NCI-H82 (cell line): ENCODE measurements around the gene IER3.

Source experiments
- DNase-seq: peaks from one replicate; lab custom pipeline; 2025; lab: John Stamatoyannopoulos, UW

Gene IER3, protein sequence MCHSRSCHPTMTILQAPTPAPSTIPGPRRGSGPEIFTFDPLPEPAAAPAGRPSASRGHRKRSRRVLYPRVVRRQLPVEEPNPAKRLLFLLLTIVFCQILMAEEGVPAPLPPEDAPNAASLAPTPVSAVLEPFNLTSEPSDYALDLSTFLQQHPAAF

DNA sequence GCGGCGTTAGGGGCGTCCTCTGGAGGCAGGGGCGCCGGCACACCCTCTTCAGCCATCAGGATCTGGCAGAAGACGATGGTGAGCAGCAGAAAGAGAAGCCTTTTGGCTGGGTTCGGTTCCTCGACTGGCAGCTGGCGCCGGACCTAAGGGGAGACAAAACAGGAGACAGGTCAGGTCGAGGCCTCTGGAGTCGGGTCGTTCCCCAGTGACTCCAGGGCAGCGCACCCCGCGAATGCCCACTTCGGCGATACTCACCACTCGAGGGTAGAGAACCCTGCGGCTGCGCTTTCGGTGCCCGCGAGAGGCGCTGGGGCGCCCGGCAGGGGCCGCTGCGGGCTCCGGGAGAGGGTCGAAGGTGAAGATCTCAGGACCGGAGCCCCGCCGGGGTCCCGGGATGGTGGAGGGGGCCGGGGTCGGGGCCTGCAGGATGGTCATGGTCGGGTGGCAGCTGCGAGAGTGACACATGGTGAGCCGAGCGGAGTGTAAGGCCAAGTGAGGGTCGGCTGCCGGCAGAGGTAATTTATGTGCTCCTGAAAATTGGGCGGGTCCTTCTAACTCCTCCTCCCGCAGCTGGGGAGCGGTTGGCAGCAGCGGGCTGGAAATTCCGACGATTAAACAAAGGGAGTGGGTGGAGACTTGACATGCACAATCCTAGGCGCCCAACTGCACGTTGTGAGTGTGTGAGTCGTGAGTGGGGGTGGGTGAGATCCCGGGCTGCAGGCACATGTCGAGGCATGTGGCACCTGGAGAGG is at the start of gene IER3:
TSS of gene IER3 (minus strand) at position 494 of the 752 bp plus-strand sequence. CDS start at position 465, 29 bp downstream.
- DNase-seq: peak; percentile 77

DNA sequence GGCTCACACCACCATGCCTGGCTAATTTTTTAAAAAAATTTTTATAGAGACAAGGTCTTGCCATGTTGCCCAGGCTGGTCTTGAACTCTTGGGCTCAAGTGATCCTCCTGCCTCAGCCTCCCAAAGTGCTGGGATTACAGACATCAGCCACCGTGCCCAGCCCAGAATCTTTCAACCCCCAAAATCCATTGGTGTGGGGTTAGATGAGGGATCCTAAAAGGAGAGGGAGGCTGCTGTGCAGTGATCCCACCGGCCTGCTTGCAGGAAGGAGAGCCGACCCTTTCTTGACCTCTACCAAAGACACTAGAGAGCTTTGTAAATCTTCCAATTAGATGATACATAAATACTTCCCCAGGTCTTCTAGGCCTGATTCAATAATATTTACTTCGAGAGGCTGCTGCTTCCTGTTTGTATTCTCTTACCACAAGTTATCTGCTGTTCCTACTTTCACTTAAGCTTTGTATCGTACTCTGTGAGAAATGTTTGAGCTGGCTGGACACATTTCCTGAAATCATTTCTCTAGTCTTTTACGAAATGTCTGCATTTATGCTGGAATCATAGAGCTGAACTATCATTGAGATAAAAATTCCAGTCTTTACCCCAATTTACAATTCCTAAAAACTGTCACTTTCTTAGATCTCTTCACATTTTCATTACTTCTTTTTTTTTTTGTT is 49.3 kb upstream of the IER3 start:
- no peak for DNase-seq

DNA sequence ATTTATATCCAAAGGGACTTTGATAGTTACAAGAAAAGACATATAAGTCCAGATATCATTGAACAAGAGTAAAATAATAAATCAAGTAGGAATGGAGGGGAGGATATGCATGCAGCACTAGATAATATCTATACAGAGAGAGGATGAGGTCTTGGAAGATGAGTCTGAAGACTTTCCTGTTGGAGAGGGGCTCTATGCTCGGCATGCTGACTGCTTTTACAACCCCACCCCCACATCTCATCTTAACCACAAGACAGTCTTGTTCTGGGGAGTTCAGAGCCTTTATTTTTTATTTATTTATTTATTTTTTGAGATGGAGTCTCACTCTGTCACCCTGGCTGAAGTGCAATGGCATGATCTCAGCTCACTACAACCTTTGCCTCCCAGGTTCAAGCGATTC is 48.4 kb upstream of the IER3 start:
- no peak for DNase-seq

DNA sequence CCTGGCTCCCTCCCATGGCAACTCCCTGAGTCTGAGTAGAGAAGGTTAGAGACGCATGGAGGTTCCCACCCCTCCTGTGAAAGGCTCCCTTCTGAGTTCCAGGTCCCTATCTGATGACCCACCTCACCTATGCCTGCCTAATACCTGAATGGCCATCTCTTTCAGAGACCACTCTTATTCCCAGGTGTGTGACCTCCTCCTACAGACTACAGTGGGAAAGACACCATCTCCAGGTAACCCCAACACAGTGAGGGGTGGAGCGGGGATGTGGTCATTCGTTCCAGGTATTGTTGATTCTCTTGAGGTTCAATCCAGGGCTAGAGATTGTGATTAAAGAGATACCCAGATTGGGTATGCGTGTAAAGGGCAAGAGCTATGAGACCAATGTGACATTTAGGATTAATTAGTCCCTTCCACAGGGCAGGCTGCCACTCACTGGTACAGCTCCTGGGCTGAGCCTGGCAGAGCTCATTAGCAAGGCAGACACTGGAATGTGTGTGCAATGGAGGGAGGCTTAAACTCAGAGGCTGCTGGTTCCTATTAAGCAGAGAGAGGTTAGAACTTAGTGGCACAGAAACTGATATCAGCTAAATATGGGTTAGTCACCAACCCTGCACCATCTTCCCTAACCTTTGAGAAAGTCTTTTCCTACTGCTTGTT is 46.5 kb upstream of the IER3 start:
- no peak for DNase-seq

DNA sequence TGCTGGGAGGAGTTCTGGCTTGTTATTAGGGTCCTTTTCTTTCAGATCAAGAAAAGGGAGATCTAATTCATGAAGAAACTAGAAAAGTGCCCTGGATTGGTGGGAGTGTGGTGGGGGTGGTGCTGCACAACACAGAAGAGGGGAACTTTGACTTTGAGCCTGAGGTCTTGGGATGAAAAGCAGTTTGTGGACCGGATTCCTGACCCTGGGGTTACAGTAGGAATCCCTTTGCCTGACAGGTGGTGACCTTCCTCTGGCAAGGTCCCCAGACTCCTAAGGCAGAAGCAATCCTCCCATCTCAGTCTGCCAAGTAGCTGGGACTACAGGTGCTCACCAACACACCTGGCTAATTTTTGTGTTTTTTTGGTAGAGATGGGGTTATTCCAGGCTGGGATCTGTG is 45.3 kb upstream of the IER3 start:
- no peak for DNase-seq

DNA sequence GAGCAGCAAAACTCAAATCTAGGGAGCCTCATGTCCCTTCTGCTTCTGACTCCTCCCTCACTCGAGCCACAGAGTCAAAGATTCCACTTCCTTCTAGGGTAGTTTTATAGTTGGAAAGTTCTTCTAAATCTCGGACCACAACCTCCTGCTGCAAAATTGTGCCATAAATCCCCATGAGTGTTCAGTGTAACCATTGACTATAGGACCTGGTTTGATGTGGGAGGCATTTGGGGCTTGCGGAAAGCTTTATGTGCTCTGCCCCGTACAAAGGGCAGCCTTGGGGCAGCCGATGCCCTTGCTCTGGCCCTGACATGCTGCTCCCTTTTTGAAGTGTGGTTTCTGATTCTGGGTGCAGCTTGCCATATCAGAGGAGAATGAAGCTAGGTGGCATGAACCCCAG is 43.6 kb upstream of the IER3 start:
- no peak for DNase-seq

DNA sequence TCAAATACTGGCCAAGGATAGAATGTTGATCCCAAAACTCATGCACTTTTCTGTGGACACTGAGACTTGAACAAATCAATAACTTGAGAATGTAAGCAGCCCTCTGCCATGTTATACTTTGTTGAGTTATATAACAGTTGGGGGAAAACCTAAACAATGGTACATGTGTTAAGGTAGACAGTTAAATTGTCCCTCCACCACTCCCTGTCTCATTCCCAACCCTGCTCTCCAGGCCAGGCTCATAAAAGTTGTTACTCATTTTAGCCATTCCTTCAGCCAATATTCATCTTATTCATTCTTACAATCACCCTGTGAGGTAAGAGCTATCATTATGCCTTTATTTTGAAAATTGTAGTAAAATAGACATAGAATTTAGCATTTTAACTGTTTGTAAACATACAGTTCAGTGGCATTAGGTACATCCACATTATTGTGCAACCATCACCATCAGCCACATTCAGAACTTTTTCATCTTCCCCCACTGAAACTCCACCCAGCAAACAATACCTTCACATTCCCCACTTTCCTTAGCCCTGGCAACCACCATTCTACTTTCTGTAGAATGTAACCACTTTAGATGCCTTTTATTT is 38.2 kb upstream of the IER3 start:
- DNase-seq: no peak

DNA sequence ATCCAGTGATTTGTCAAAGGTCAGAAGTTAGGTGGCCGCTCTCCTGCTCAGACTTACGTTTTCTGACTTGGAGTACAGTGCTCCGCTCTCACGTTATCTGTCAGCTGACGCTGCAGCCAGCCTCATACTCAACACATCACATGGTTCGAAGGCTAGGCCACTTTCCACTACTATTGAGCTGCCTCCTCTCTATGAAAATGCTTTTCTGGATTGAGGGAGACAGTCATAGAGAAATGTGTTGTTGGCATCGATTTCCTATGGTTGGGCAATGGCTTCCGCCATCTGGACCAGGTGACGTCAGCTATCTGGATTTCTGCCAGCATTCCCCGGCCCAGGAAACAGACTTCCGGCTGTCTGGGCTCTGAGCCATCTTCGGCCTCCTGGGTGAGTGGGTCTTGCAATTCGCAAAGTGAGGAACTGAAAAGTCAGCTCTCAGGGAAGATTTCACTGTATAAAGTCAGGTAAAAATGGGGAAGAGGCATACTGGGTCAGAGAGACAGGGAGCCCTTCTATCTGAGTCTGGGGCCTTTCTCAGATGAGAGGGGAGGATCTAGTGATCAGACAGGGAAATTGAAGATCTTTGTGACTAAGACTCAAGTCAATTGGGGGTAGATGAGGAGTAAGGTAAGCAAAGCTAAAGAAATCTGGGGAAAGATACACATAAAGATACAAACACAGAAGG is 37.5 kb upstream of the IER3 start:
- DNase-seq: peak; percentile 88

DNA sequence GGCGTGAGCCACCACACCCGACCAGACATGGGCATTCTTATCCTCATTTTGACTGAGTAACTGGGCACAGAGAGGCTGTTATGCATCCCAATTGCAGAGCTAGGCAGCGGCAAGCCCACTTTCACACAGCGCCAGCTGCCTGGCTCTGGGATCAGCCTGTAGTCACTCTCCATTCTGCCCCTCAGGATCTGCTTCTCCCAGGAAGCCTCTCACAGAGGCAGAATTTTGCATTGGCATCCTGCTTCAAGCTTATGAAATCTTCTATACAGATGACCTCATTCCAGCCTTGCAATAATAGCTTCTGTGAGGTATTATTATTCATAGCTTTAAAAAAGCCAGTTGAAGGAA is 37.0 kb upstream of the IER3 start:
- no peak for DNase-seq

DNA sequence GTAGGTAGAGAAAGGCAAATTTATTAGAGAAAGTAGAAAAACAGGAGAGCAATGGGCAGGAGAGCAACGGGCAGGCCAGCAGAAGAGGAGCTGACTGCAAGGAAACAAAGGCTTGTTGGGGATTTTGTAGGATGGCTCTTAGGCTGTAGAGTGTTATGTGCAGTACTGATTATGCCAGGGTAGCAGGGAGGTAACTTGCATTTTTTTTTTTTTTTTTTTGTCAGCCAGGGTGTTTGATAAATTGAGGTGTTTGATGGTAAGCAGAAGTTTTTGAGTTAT is 36.2 kb upstream of the IER3 start:
- no peak for DNase-seq

DNA sequence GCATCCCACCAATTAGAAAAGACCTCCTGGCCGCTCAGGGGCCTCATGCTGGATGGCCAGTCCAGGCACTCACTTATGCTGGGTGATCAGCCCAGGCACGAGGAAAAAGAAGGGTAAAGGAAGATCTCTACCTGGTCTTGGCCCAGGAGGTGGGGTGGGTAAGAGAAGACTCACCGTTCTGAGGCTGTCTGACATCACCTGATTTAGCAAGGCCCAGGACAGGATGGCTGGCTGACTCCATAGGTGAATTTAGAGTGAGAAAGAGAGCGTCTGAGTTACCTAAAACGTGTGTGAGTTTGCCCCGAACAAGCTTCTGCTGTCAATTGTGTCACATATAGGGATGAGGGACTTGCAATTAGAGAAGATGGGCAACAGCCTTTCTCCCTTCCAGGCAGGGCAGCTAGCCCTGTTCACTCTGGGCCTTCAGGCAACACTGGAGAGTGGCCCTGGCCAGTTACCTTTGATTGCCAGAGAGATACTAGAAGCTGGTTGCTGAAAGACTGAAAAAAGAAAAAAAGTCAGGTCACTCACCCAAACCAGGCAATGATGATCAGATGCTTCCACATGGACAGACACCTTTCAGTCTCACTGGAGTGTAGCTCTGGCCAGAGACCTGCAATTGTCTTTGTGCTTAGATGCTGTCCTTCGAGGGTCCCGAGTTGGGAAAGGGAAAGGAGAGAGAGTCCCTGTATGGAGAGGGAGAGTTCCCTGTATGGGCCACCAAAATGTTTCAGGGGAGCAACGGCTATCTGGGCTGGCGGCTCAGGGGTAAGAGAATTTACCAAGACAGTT is 35.7 kb upstream of the IER3 start:
- DNase-seq: no peak

DNA sequence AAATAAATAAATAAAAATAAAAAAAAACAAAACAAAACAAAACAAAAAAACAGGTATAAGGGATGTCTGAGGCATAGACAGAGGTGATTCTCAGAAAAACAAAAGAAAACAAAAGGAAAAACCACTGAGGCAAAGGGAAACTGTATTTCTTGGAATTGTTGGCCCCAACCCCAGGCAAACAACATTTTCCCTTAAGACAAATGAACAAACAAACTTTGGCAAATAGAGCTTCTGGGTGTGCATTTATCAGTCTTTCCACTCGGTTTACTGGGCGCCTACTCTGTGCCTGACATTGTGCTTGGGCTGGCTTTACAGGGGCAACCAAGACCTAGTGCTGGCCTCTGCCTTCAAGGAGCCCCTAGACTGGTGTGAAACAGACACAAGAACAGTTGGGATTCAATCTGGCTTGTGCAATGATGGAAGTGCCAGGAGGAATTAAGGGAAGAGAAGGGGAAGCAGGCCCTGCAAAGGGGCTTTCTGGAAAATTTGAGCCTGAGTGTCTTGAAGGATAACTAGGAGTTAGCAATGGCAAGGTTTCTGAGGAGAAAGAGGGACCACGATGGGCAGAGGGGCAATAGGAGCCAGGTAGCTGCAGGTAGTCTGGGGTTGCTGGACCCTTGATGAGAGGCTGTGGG is 33.8 kb upstream of the IER3 start:
- DNase-seq: no peak

DNA sequence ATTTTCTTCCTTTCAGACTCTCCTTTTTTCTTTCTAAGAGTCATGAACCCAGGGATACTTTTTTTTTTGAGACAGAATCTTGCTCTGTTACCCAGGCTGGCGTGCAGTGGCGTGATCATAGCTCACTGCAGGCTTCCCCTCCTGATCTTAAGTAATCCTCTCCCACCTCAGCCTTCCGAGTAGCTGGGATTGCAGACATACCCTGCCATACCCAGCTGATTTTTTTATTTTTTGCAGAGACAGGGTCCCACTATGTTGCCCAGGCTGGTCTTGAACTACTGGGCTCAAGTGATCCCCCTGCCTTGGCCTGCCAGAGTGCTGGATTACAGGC is 32.8 kb upstream of the IER3 start:
- no peak for DNase-seq

DNA sequence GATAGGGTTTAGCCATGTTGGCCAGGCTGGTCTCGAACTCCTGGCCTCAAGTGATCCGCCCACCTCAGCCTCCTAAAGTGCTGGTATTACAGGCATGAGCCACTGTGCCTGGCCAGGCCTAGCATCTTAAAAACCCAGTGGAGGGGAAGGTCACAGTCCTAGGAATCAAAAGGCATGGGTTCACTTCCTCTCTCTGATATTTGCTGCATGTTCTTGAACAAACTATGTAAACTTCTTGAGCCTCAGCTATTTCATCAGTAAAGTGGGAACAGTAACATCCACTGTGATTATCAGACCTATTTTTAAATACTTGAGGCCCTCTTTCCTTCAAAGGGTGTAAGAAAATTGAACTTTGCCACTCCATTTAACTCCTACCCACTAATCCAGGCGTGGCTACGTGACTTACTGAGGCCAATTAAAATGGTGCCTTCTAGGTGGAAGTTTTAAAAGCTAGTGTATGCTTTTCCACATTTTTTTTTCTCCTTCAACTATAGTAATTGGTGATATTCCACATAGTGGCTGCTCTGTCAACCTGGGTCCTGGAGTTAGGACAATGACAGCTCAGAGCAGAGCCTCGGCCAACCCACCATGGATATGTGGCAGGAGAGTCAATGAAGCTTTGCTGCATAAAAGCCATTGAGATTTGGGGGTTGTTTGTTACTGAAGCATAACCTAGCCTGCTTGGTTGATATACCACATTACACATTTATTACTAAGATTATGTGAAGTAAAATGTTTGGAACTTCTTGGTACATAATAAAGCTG is 32.2 kb upstream of the IER3 start:
- DNase-seq: no peak

DNA sequence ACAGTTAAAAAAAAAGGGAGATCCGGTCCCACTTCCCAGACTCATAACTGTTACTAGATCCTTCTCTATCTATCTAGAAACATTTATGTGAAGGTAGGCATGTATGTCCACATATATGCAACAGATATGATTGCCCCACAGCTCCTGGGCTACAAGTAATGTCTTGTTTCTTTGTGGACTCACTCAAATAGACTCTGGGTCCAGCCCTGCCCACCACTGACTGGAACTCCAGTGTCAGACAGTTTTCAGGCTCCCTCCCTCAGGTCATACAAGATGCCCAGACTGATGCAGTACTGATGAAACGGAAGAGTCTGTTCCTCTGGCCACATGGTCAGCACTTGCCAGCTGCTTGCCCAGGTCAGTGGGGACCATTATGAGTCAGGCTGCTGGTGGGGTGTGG is 30.8 kb upstream of the IER3 start:
- no peak for DNase-seq

DNA sequence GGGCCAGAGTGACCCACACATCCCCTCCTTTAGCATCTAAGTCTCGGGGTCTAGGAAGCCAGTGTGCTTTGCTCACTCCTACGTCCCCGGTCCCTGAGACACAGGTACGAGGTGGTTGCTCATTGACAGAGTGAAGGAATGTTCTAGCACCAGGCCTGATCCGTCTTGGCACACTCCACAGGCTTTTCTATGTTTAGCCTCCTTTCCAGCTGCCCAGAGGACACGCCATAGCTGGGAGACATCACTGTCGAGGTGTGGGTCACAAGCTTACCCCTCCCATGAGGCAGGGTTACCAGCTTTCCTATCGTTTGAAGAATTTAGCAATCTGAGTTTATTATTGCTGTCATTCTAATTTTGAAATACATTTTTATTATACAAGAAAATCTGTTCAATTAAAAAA is 30.4 kb upstream of the IER3 start:
- DNase-seq: no peak

DNA sequence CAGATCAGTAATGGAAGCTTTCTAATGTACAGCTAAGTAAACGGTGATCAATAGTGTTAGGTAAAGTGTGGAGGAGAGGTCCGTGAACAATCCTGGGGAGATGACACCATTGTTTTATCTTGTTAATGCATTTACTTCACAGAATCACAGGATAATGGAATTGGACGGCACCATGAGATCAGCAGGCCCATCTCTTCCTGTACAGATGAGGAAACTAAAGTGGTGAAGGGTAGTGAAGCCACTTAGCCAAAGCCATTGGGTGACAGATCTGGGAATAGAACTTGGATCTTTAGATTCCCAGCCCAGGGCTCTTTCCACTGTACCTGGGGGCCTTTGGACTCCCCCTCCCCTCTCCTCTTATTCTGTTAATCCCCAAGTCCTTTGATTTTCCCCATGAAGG is 26.2 kb upstream of the IER3 start:
- DNase-seq: no peak

DNA sequence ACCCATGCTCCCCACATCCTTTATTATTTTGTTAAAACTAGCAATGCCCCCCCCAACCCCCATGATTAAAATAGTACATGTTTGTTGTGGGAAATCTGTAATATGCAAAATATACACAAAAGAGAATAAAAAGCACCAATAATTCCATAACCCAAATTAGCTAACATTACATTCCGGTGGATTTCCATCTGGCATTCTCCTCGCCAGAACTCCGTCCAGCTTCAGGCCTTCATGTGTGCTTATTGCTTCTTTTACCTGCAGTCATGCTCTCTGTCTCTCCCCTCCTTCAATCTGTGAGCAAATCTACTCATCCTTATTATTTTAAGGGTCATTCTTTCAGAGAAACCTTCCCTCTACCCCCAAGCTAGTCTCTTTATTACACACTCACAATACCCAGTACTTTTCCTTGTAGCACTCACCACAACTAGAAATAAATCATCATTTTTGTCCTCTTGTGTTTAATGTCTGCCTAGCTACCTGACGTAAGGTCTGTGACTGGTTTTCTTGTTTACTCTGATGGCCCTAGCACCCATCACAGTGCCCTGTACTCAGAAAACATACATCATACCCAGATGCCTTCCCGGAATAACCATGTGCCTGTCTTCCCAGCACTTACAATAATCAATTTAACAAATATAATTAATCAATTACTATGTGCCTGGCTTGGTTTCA is 25.6 kb upstream of the IER3 start:
- DNase-seq: no peak

DNA sequence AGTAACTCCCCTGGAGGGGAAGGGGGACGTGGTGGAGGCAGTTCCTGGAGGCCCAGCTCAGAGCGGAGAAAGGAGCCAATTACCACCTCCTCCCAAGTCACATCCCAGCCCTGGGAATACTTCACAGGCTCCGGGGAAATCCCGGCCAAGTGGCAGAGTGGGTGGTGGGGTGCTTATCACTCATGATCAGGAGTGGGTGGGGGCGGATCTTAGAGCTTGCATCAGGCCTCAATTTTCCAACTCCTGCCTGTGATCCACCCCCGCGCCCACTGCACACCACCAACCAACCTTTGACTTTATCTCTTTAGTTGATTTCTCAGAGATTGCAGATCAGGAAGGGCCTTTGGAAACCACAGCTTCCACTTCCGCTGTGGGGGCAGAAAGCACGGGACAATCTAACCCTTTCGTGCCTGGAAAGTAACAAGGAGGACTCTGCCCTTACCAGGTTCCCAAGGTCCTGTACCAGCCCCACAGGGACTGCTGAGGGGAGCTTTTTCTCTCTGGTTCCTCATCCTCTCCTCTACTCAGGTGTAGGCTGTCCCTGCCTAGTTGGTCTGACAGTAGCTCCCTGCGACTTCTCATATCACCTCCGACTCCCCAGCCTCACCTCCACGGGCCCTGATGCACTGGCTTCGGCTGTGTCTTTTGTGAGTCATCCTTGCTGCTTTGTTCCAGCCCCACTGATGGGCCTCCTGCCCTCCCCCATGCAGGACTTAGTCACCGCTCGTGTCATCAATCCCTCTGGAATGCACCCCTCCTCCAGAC is 24.9 kb upstream of the IER3 start:
- DNase-seq: no peak
